Ovary (tissue), 9 donors: Measurements from ENCODE around the gene L1CAM. TPM values are rescaled to one million over a fixed set of nuclear protein-coding genes. Genes with fewer than 3 reads are reported as not detected.

Experiments used
- DNase-seq, 5 donors: peaks; one replicate each; pipeline ENCODE4 v3.0.0-alpha.2; 2019 to 2020
- H3K27ac ChIP-seq, 2 donors: fragments of 200-600 bp; one replicate each; pipeline versions ENCODE4 v1.5.1 to v1.8.0; 2019 to 2022
- H3K27me3 ChIP-seq: fragments of 200-600 bp; one replicate; pipeline ENCODE4 v1.8.0; 2022
- H3K36me3 ChIP-seq: fragments of 200-600 bp; sonication (generic); one replicate; pipeline ENCODE4 v1.5.1; 2019
- H3K4me1 ChIP-seq: one replicate; pipeline ENCODE4 v1.8.1; 2013; ENCODE audit warnings: mild to moderate bottlenecking, moderate library complexity; ENCODE audit not compliant: insufficient read depth
- H3K4me3 ChIP-seq: fragments of 200-600 bp; sonication (generic); one replicate; pipeline ENCODE4 v1.5.1; 2017
- H3K9me3 ChIP-seq, 2 donors: fragments of 200-600 bp in 1 of 2; sonication (generic) in 1 of 2; one replicate each; pipeline versions ENCODE4 v1.5.1 to v1.8.1; 2013 to 2019; ENCODE audit warnings: mild to moderate bottlenecking in 1 of 2, moderate library complexity in 1 of 2
- CTCF ChIP-seq, 3 donors: fragments of 450-650 bp in 2 of 3; fragments of 200-600 bp in 1 of 3; IDR thresholded peaks; one replicate each; pipeline versions ENCODE4 v1.5.1 to v1.8.0; 2016 to 2022; ENCODE audit warnings: antibody characterized with exemption in 3 of 3, mild to moderate bottlenecking in 1 of 3
- EP300 ChIP-seq: sonication (generic); formaldehyde crosslinking; IDR thresholded peaks from one replicate; pipeline ENCODE4 v1.6.1; 2017; ENCODE audit warnings: antibody characterized with exemption
- POLR2A ChIP-seq: fragments of 450-650 bp; IDR thresholded peaks from one replicate; pipeline ENCODE4 v1.6.1; 2017; ENCODE audit warnings: antibody characterized with exemption, mild to moderate bottlenecking, moderate library complexity
- WGBS, 3 donors: extraction: QIAGEN DNeasy Blood & Tissue Kit in 1 of 3; methylation state at CpG; one replicate each; pipeline versions ENCODE4 v1.1.5 to v1.1.7; 2013 to 2017; 5-methylcytosine and 5-hydroxymethylcytosine counted together
- intact Hi-C, 4 donors: fragments of 100-400 bp; cut with DNase I; formaldehyde crosslinking; loops; one replicate each; pipeline versions ENCODE4 v1.11.0 to v1.15.1; 2022 to 2023
- polyA plus RNA-seq, 2 donors: library from polyadenylated mRNA; stranded (reverse); fragments of 200-250 nt in 1 of 2; fragments of 350-450 nt in 1 of 2; fragmentation: Illumina TruSeq in 1 of 2; extraction: RNeasy Lipid Tissue Mini Kit (QIAGEN cat#74804) in 1 of 2; gene quantifications; one replicate each; pipeline ENCODE4 v1.2.3, GENCODE V29; 2013 to 2014
- total RNA-seq, 7 donors: library from RNA; depleted of rRNA in 2 of 7; stranded (reverse); fragments of >200 nt in 2 of 7; fragmentation: NEBNext Ultra II Directional in 3 of 7; extraction: Animal tissue kit (Norgen Biotek cat#: 25700) in 3 of 7; gene quantifications; one replicate each; pipeline versions ENCODE4 v1.1.0 to v1.2.4, GENCODE V29; 2016 to 2023
- donor health status: DM: no; HTN: no; CAD: no; lungs with moderate emphysema.
- donor health status: DM: no; HTN: no; CAD: no.
- donor health status: Bipolar disorder and iron deficiency.
- donor health status: DM: yes; HTN: yes; CAD: no.
- donor health status: DM: no; HTN: no; CAD: no.
- donor health status: DM: yes; HTN: yes; CAD: no.

The L1CAM gene
- total and polyA plus RNA-seq, 9 donors: 0.36 to 3.0 (median 0.99) TPM; not detected in 1

GRCh38 chrX:153921511-153922446 is 35.8 kb upstream of the L1CAM start:
- Histone ChIP-seq H3K36me3 (no peaks in the 10 kb centered on the region), H3K9me3 (no peaks in the 10 kb centered on the region), H3K27me3 (no peaks in the 10 kb centered on the region), H3K4me3 (no peak overlapping the region), H3K27ac (peak overlapping the region in 1 of 2 donors; percentile 39), H3K4me1 (peaks cover 5% of the 10 kb centered on the region)
- DNase-seq: peak; percentile 41 to 66 (median 53)
- 39 to 62% (median 56%) methylated on average over 37 to 40 of the region's 40 CpGs for WGBS, 3 donors
- TF ChIP-seq CTCF (IDR thresholded peaks at IDR 0.05) (no peak), POLR2A (no peak), EP300 (no peak)
- intact Hi-C loops: no loop called here

- no peak for TF ChIP-seq POLR2A
- peaks cover 4% of the 10 kb centered on the region for H3K4me1 ChIP-seq
- no peak for DNase-seq
- no peak overlapping the region for H3K27ac ChIP-seq
- 49 to 69% (median 54%) methylated on average over 16 of the region's 16 CpGs for WGBS, 3 donors
- no peak overlapping the region for H3K4me3 ChIP-seq
- intact Hi-C loops: no loop called here
- no peaks in the 10 kb centered on the region for H3K27me3 ChIP-seq
- H3K36me3 ChIP-seq: no peaks in the 10 kb centered on the region
- no peaks in the 10 kb centered on the region for H3K9me3 ChIP-seq
Observed at GRCh38 chrX:153921070-153921469, 35.1 kb upstream of the L1CAM start.

DNA sequence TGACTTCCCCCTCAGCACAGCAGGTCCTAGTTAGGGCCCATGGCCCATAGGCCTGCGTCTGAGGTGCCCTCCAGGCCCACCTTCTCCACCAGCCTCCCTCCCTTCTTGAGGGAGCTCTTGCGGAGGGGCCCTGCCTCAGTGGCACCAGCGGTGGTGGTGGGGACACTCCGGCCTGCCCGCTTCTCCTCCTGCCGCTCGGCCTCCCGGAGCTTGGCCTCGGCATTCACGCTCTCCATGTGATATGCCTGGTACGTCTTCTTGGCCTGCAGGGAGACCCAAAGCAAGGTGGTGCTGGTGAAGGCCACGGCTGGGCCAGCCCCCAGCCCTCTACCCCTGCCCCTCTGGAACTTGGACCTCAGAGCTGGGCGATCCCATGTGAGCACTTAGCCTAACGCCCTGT is 34.6 kb upstream of the L1CAM start:
- H3K27me3 ChIP-seq: no peaks in the 10 kb centered on the region
- intact Hi-C loops: no loop called here
- TF ChIP-seq EP300 (no peak), CTCF (IDR thresholded peaks at IDR 0.05) (no peak)

DNA sequence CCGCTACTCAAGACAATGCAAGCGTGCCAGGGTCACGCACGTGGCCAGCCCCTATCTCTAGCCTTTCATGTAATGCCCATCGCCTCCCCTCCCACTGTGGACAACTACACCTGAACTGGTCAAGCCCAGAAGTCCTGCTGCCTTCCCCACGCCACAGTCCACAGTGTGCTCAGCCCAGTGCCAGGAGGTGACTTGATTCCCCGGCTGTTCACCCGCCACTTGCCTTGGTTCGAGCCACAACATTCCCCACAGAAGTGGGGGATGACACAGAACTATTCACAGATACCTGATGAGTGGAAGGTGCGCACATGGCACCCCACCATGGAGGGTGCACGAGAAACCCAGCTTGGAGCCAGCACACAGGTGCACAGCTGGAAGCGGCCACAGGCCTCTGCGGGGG is 33.3 kb upstream of the L1CAM start:
- peak in 1 of 5 donors; percentile 16 for DNase-seq

More for the DNA sequence above, 34.6 kb upstream of the L1CAM start:
- Histone ChIP-seq H3K27ac (no peak overlapping the region), H3K4me1 (peaks cover 4% of the 10 kb centered on the region), H3K4me3 (no peak overlapping the region), H3K36me3 (no peaks in the 10 kb centered on the region), H3K9me3 (no peaks in the 10 kb centered on the region)
- WGBS, 3 donors: 89 to 92% (median 91%) methylated on average over 13 to 14 of the region's 14 CpGs
- DNase-seq: no peak

More for the DNA sequence above, 33.3 kb upstream of the L1CAM start:
- no peak overlapping the region for H3K27ac ChIP-seq
- no peaks in the 10 kb centered on the region for H3K9me3 ChIP-seq
- no peak for TF ChIP-seq CTCF (IDR thresholded peaks at IDR 0.05)
- no peak for TF ChIP-seq EP300
- TF ChIP-seq POLR2A: no peak
- H3K27me3 ChIP-seq: no peaks in the 10 kb centered on the region
- H3K4me1 ChIP-seq: peaks cover 4% of the 10 kb centered on the region
- WGBS, 3 donors: 91 to 95% (median 93%) methylated on average over 13 of the region's 13 CpGs
- intact Hi-C loops: no loop called here
- H3K4me3 ChIP-seq: no peak overlapping the region
- H3K36me3 ChIP-seq: no peaks in the 10 kb centered on the region
